GM12892 (cell line): Measurements from ENCODE around the gene PTPN23.

Experiments
- POLR2A ChIP-seq: IDR thresholded peaks from 2 replicates; pipeline ENCODE4 v1.6.1; 2011; ENCODE audit warnings: low read depth, low read length, control low read depth
- POLR2AphosphoS5 ChIP-seq: IDR thresholded peaks from 2 replicates; pipeline ENCODE4 v1.6.1; 2011; ENCODE audit warnings: low read depth, low read length, control low read depth

DNA sequence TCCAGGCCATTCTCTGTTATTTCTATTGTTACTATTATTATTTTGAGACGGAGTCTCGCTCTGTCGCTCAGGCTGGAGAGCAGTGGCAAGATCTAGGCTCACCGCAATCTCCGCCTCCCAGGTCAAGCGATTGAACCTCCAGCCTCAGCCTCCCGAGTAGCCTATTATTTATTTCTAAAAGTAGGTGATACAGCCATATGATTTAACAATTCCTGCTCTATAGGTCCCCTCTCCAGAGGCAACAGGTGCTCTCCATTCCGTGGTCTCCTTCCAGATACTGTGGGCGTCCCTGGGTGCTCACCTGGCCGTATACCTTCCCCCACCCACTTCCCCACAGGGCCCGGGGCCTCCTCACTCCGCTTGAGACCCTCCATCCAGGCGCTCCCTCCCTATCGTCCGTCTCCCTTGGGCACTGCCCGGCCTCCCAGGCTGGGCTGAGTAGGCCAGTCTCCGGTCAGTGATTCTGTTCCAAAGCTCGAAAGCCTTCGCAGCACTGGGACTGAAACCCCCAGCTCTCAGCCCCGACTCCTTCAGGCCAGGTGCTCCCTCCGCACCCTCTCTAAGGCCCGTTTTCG is 708 bp upstream of the PTPN23 start:
- TF ChIP-seq POLR2A (no peak), POLR2AphosphoS5 (no peak)
